ENCODE data around the gene MPP7. TPM values are rescaled to one million over a fixed set of nuclear protein-coding genes. Genes with fewer than 3 reads are reported as not detected.

Gene MPP7
- total RNA-seq, 5 donors from 2014 or later (not counting 1 experiment from before 2014, with no cell fraction given): 22.8 to 35.8 (median 26.0) TPM

DNA sequence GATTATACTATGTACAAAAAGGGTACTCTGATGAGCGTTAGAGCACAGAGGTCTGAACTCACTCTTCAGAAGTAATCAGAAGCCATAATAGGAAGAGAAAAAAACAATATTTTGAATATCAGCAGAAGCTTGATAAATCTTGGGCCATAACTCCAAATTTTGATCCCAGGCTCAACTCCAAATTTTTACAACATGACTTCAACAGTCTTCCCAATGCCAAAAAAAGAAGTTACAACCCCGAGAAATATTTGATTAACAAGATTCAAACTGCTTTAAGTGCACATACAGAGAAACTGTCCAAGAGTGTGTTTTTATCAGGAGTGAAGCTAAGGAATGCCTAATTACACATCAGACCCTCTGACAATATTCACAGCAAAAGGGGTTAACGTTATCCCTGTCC, 7.5 kb downstream of the MPP7 start:
- Histone ChIP-seq H3K9me3 (no peaks in the 10 kb centered on the region), H3K27ac (ENCODE audit: low read length) (no peak overlapping the region), H3K4me1 (ENCODE audit: control insufficient read depth in 1 of 2, extremely low read depth in 1 of 2, insufficient read depth in 2 of 2, low read length in 2 of 2) (peaks cover 6 to 18% of the 10 kb centered on the region in 2 experiments), H3K36me3 (ENCODE audit: control insufficient read depth in 2 of 2, extremely low read depth in 1 of 2, insufficient read depth in 1 of 2, low read length in 1 of 2) (no peaks in the 10 kb centered on the region), H3K27me3 (replicated peaks in 1 of 2; ENCODE audit: control insufficient read depth in 2 of 2, extremely low read depth in 1 of 2, insufficient read depth in 2 of 2, low read length in 1 of 2) (no peaks in the 10 kb centered on the region), H3K4me3 (ENCODE audit: control insufficient read depth in 1 of 2, extremely low read depth in 1 of 2, low read length in 1 of 2) (no peak overlapping the region)
- DNase-seq: no peak
- ChIA-PET POLR2A (no interaction called here), CTCF (interaction anchor here in 1 of 2 donors (0.8 to 1.0 kb wide), 2 partner anchors 10 to 11 kb away, joined by 3 to 4 read pairs; no protein-coding TSS in a partner anchor)
- Mint-ChIP-seq H3K9me3 (no peaks in the 10 kb centered on the region), H3K4me3 (no peak overlapping the region), H3K36me3 (peaks cover 11% of the 10 kb centered on the region), H3K27ac (peak overlapping the region; percentile 7 to 21), H3K4me1 (peaks cover 80 to 86% (median 86%) of the 10 kb centered on the region in 3 donors), H3K27me3 (no peaks in the 10 kb centered on the region)
- WGBS (ENCODE audit: insufficient coverage): no CpG with 5 or more reads among the region's 3 CpGs
- ATAC-seq (replicated peaks in 1 of 4): no peak

DNA sequence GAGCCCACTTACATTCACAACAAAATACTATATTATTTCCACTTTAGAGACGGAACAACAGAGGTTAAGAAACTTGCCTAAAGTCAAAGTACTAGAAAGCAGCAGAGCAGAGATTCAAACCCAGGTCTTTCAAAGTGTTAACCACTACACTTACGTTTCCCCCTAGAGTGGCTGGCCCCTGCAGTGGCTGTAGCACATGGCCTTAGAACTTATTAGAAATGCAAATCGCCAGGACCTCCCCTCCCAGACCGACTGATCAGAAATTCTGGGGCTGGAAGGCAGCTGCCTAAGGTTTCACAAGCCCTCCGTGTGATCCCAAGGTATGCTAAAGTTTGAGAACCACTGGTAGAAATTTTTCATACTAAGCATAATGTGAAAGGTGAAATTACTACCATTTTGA, 8.1 kb downstream of the MPP7 start:
- Mint-ChIP-seq H3K9me3 (no peaks in the 10 kb centered on the region), H3K4me1 (peaks cover 76 to 85% (median 82%) of the 10 kb centered on the region in 3 donors), H3K27me3 (no peaks in the 10 kb centered on the region), H3K27ac (peak overlapping the region; percentile 71 to 89), H3K4me3 (no peak overlapping the region), H3K36me3 (peaks cover 11% of the 10 kb centered on the region)
- no peaks in the 10 kb centered on the region for H3K36me3 ChIP-seq (ENCODE audit: control insufficient read depth in 2 of 2, extremely low read depth in 1 of 2, insufficient read depth in 1 of 2, low read length in 1 of 2)
- CTCF ChIA-PET: interaction anchor here in 1 of 2 donors (0.6 kb wide), 2 partner anchors 111 to 1062 kb away, joined by 4 to 7 read pairs; no protein-coding TSS in a partner anchor
- no peak overlapping the region for H3K4me3 ChIP-seq (ENCODE audit: control insufficient read depth in 1 of 2, extremely low read depth in 1 of 2, low read length in 1 of 2)
- peaks cover 6 to 18% of the 10 kb centered on the region in 2 experiments for H3K4me1 ChIP-seq (ENCODE audit: control insufficient read depth in 1 of 2, extremely low read depth in 1 of 2, insufficient read depth in 2 of 2, low read length in 2 of 2)
- no peaks in the 10 kb centered on the region for H3K27me3 ChIP-seq (replicated peaks in 1 of 2; ENCODE audit: control insufficient read depth in 2 of 2, extremely low read depth in 1 of 2, insufficient read depth in 2 of 2, low read length in 1 of 2)
- no peaks in the 10 kb centered on the region for H3K9me3 ChIP-seq
- DNase-seq (no peak), ATAC-seq (replicated peaks in 1 of 4) (no peak)
- POLR2A ChIA-PET: no interaction called here
- no peak overlapping the region for H3K27ac ChIP-seq (ENCODE audit: low read length)
- WGBS (ENCODE audit: insufficient coverage): 81% methylated on average over 3 of the region's 5 CpGs

DNA sequence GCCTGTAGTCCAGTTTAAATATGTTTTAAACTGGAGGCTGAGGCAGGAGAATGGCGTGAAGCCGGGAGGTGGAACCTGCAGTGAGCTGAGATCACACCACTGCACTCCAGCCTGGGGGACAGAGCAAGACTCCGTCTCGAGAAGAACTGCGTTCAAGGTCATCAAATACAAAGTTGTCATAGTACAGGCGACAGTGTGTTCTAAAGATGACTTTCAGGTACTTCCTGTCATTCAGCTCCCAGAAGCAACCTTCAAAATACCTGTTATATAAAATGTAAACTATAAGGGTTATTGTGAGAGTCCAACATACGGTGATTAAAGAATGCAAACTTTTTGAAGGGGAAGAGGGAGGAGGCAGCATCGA, 8.7 kb downstream of the MPP7 start:
- peak overlapping the region; percentile 36 for H3K27ac ChIP-seq (ENCODE audit: low read length)
- Mint-ChIP-seq H3K4me1 (peaks cover 76 to 82% (median 78%) of the 10 kb centered on the region in 3 donors), H3K4me3 (peak overlapping the region in 1 of 3 donors; percentile 40), H3K36me3 (peaks cover 11% of the 10 kb centered on the region), H3K27me3 (no peaks in the 10 kb centered on the region), H3K9me3 (no peaks in the 10 kb centered on the region), H3K27ac (peak overlapping the region; percentile 71 to 89)
- ATAC-seq (replicated peaks in 1 of 4): peak; percentile 56 to 74 (median 68)
- ChIA-PET POLR2A (interaction anchor here in 1 of 2 donors (1.0 kb wide), 1 partner anchor 36 kb away, joined by 3 read pairs; no protein-coding TSS in a partner anchor), CTCF (interaction anchor here (0.6 to 1.2 kb wide), 3 partner anchors 9 to 1082 kb away, joined by 3 to 7 read pairs (median 5); partner anchors contain the start of gene MPP7 (in 1 of the 2))
- WGBS (ENCODE audit: insufficient coverage): 87% methylated on average over 2 of the region's 8 CpGs
- no peaks in the 10 kb centered on the region for H3K9me3 ChIP-seq
- no peak overlapping the region for H3K4me3 ChIP-seq (ENCODE audit: control insufficient read depth in 1 of 2, extremely low read depth in 1 of 2, low read length in 1 of 2)
- H3K36me3 ChIP-seq (ENCODE audit: control insufficient read depth in 2 of 2, extremely low read depth in 1 of 2, insufficient read depth in 1 of 2, low read length in 1 of 2): no peaks in the 10 kb centered on the region
- no peaks in the 10 kb centered on the region for H3K27me3 ChIP-seq (replicated peaks in 1 of 2; ENCODE audit: control insufficient read depth in 2 of 2, extremely low read depth in 1 of 2, insufficient read depth in 2 of 2, low read length in 1 of 2)
- peaks cover 6 to 17% of the 10 kb centered on the region in 2 experiments for H3K4me1 ChIP-seq (ENCODE audit: control insufficient read depth in 1 of 2, extremely low read depth in 1 of 2, insufficient read depth in 2 of 2, low read length in 2 of 2)
- peak in 2 of 35 experiments; percentile 5 to 18 for DNase-seq

DNA sequence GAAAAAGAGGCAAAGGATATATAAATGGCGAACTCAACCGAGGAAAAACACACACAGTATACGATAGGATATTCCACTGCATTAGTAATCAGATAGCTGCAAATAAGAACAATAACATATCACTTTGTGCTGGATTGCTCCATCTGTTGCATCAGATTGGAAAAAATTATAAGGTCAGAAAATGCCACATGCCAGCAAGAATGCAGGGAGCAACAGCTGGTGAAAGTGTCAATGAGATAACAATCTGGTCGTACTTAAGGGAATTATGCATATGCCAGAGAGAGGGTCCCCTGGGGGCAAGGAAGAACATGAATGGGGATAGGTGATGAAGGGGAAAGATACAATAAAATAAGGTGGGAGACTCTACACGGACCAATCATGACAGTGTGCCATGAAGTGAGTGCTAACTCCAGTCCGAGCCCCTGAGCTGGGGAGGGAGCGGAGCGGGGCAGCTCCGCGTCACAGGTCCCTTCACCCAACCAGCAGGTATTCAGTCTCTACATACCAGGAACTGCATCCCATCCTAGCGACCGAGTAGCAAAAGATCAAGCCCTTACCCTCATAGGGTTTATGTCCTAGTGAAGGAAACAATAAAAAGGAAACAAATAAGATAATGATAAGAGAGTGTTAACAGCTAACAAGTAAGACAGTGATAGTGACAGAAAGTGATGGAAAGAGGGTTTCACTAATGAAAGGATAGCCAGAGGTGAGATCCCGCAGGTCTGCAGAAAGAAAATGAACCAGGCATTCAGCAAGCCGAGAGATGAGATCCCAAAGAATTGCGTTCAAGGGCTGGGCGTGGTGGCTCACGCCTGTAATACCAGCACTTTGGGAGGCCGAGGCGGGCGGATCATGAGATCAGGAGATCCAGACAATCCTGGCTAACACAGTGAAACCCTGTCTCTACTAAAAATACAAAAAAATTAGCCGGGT, 9.4 kb downstream of the MPP7 start:
- Mint-ChIP-seq H3K4me1 (peaks cover 71 to 76% (median 72%) of the 10 kb centered on the region in 3 donors), H3K27ac (peak overlapping the region; percentile 71 to 89), H3K36me3 (peaks cover 11% of the 10 kb centered on the region), H3K27me3 (no peaks in the 10 kb centered on the region), H3K4me3 (peak overlapping the region in 1 of 3 donors; percentile 40), H3K9me3 (no peaks in the 10 kb centered on the region)
- DNase-seq (no peak), ATAC-seq (replicated peaks in 1 of 4) (no peak)
- H3K27ac ChIP-seq (ENCODE audit: low read length): no peak overlapping the region
- WGBS (ENCODE audit: insufficient coverage): 97% methylated on average over 9 of the region's 21 CpGs
- no peaks in the 10 kb centered on the region for H3K36me3 ChIP-seq (ENCODE audit: control insufficient read depth in 2 of 2, extremely low read depth in 1 of 2, insufficient read depth in 1 of 2, low read length in 1 of 2)
- POLR2A ChIA-PET: interaction anchor here in 1 of 2 donors (1.0 kb wide), 1 partner anchor 36 kb away, joined by 3 read pairs; no protein-coding TSS in a partner anchor
- H3K27me3 ChIP-seq (replicated peaks in 1 of 2; ENCODE audit: control insufficient read depth in 2 of 2, extremely low read depth in 1 of 2, insufficient read depth in 2 of 2, low read length in 1 of 2): no peaks in the 10 kb centered on the region
- peaks cover 6 to 15% of the 10 kb centered on the region in 2 experiments for H3K4me1 ChIP-seq (ENCODE audit: control insufficient read depth in 1 of 2, extremely low read depth in 1 of 2, insufficient read depth in 2 of 2, low read length in 2 of 2)
- CTCF ChIA-PET: interaction anchor here (0.6 to 1.2 kb wide), 3 partner anchors 10 to 1081 kb away, joined by 3 to 5 read pairs (median 3); partner anchors contain the start of gene MPP7 (in 1 of the 2)
- no peak overlapping the region for H3K4me3 ChIP-seq (ENCODE audit: control insufficient read depth in 1 of 2, extremely low read depth in 1 of 2, low read length in 1 of 2)
- H3K9me3 ChIP-seq: no peaks in the 10 kb centered on the region

DNA sequence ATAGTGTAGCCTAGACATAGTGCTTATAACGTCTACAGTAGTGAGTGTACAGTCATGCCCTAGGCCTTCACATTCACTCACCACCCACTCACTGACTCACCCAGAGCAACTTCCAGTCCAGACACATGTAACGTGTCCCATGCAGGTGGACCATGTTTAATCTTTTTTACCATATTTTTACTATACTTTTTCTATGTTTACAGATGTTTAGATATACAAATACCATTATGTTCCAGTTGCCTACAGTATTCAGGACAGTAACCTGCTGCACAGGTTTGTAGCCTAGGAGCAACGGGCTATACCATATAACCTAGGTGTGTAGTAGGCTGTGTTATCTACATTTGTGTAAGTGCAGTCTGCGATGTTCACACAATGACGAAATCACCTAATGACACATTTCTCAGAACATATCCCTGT, 11.0 kb downstream of the MPP7 start:
- Histone ChIP-seq H3K27me3 (replicated peaks in 1 of 2; ENCODE audit: control insufficient read depth in 2 of 2, extremely low read depth in 1 of 2, insufficient read depth in 2 of 2, low read length in 1 of 2) (no peaks in the 10 kb centered on the region), H3K36me3 (ENCODE audit: control insufficient read depth in 2 of 2, extremely low read depth in 1 of 2, insufficient read depth in 1 of 2, low read length in 1 of 2) (no peaks in the 10 kb centered on the region), H3K9me3 (no peaks in the 10 kb centered on the region), H3K27ac (ENCODE audit: low read length) (no peak overlapping the region), H3K4me3 (ENCODE audit: control insufficient read depth in 1 of 2, extremely low read depth in 1 of 2, low read length in 1 of 2) (no peak overlapping the region), H3K4me1 (ENCODE audit: control insufficient read depth in 1 of 2, extremely low read depth in 1 of 2, insufficient read depth in 2 of 2, low read length in 2 of 2) (peaks cover 6 to 15% of the 10 kb centered on the region in 2 experiments)
- H3K36me3 Mint-ChIP-seq: peaks cover 11% of the 10 kb centered on the region
- no peak for ATAC-seq (replicated peaks in 1 of 4)
- H3K27ac Mint-ChIP-seq: no peak overlapping the region
- H3K4me3 Mint-ChIP-seq: no peak overlapping the region
- no peaks in the 10 kb centered on the region for H3K27me3 Mint-ChIP-seq
- POLR2A ChIA-PET: interaction anchor here in 1 of 2 donors (0.7 kb wide), 1 partner anchor 29 kb away, joined by 3 read pairs; no protein-coding TSS in a partner anchor
- CTCF ChIA-PET: interaction anchor here (0.7 to 1.4 kb wide), 5 partner anchors 7 to 89 kb away, joined by 3 to 6 read pairs (median 3); partner anchors contain the start of gene MPP7 (in 1 of the 2)
- H3K9me3 Mint-ChIP-seq: no peaks in the 10 kb centered on the region
- WGBS (ENCODE audit: insufficient coverage): no CpG with 5 or more reads among the region's 5 CpGs
- no peak for DNase-seq
- H3K4me1 Mint-ChIP-seq: peaks cover 61 to 71% (median 65%) of the 10 kb centered on the region in 3 donors

DNA sequence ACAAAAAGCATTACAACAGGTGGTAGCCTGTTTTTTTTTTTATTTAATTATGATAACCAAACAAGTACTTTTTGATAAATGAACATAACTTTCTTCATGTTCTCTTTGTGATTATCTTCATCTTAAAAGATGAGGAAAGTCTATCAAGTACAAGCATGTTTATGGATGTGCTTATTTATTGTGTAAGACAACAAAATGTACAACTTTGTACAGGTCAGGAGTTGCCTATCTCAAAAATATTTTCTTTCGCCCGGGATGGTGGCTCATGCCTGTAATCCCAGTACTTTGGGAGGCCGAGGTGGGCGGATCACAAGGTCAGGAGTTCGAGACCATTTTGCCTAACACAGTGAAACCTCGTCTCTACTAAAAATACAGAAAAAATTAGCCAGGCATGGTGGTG, 17.0 kb downstream of the MPP7 start:
- Mint-ChIP-seq H3K4me1 (peaks cover 51 to 59% (median 54%) of the 10 kb centered on the region in 3 donors), H3K4me3 (no peak overlapping the region), H3K27me3 (no peaks in the 10 kb centered on the region), H3K9me3 (no peaks in the 10 kb centered on the region), H3K36me3 (no peaks in the 10 kb centered on the region), H3K27ac (no peak overlapping the region)
- CTCF ChIA-PET: no interaction called here
- Histone ChIP-seq H3K27me3 (replicated peaks in 1 of 2; ENCODE audit: control insufficient read depth in 2 of 2, extremely low read depth in 1 of 2, insufficient read depth in 2 of 2, low read length in 1 of 2) (no peaks in the 10 kb centered on the region), H3K36me3 (ENCODE audit: control insufficient read depth in 2 of 2, extremely low read depth in 1 of 2, insufficient read depth in 1 of 2, low read length in 1 of 2) (no peaks in the 10 kb centered on the region), H3K4me1 (ENCODE audit: control insufficient read depth in 1 of 2, extremely low read depth in 1 of 2, insufficient read depth in 2 of 2, low read length in 2 of 2) (peaks cover 0 to 2% of the 10 kb centered on the region in 2 experiments), H3K9me3 (no peaks in the 10 kb centered on the region), H3K27ac (ENCODE audit: low read length) (no peak overlapping the region), H3K4me3 (ENCODE audit: control insufficient read depth in 1 of 2, extremely low read depth in 1 of 2, low read length in 1 of 2) (no peak overlapping the region)
- WGBS (ENCODE audit: insufficient coverage): no CpG with 5 or more reads among the region's 6 CpGs
- ATAC-seq (replicated peaks in 1 of 4): no peak
- no peak for DNase-seq
- POLR2A ChIA-PET: no interaction called here
